Skeletal muscle tissue (tissue), 4 donors: ENCODE measurements around the gene GGCX. TPM values are rescaled to one million over a fixed set of nuclear protein-coding genes. Genes with fewer than 3 reads are reported as not detected.
"Not testable (repeated sequence)": the region's sequence is repeated elsewhere in the genome, so short reads cannot be mapped to it uniquely, and the experiment has no call there.

Experiments
- H3K27ac ChIP-seq: one replicate; pipeline ENCODE4 v1.7.0; 2013; ENCODE audit warnings: mild to moderate bottlenecking, low read depth, low read length, inconsistent platforms
- H3K27me3 ChIP-seq, 3 donors: one replicate each; pipeline ENCODE4 v1.7.0; 2013; ENCODE audit warnings: low read length in 3 of 3; ENCODE audit not compliant: control insufficient read depth in 3 of 3, insufficient read depth in 3 of 3
- H3K36me3 ChIP-seq, 3 donors: one replicate each; pipeline ENCODE4 v1.7.0; 2013; ENCODE audit warnings: low read length in 3 of 3; ENCODE audit not compliant: control insufficient read depth in 3 of 3, insufficient read depth in 3 of 3
- H3K4me1 ChIP-seq, 3 donors: one replicate each; pipeline ENCODE4 v1.7.0; 2013; ENCODE audit warnings: low read length in 3 of 3, mild to moderate bottlenecking in 3 of 3; ENCODE audit not compliant: control insufficient read depth in 3 of 3, insufficient read depth in 3 of 3
- H3K4me3 ChIP-seq, 3 donors: one replicate each; pipeline ENCODE4 v1.7.0; 2013; ENCODE audit warnings: low read length in 3 of 3
- H3K9ac ChIP-seq, 3 donors: one replicate each; pipeline ENCODE4 v1.7.0; 2013; ENCODE audit warnings: low read length in 3 of 3, mild to moderate bottlenecking in 3 of 3, moderate library complexity in 2 of 3, low read depth in 1 of 3
- H3K9me3 ChIP-seq, 3 donors: one replicate each; pipeline ENCODE4 v1.7.0; 2013; ENCODE audit warnings: low read length in 3 of 3; ENCODE audit not compliant: control insufficient read depth in 3 of 3
- total RNA-seq: library from RNA; depleted of rRNA; stranded (reverse); fragments of >200 nt; gene quantifications from one replicate; pipeline ENCODE4 v1.2.3, GENCODE V29; 2014
- donor health status: Osteomylitis.

Gene GGCX
- total RNA-seq, 1 donor from 2014 or later, result 24.5 TPM

- H3K9me3 ChIP-seq, result no peaks in the 10 kb centered on the region
- H3K9ac ChIP-seq, result peak overlapping the region; percentile 97 to 99 (median 97)
- H3K4me3 ChIP-seq, result peak overlapping the region; percentile 83 to 99 (median 86)
- no peaks in the 10 kb centered on the region for H3K27me3 ChIP-seq
- peaks cover 30 to 35% (median 35%) of the 10 kb centered on the region in 3 donors for H3K36me3 ChIP-seq
- H3K4me1 ChIP-seq, result peaks cover 56 to 69% (median 57%) of the 10 kb centered on the region in 3 donors
- H3K27ac ChIP-seq, result peak overlapping the region; percentile 87
Observed at GRCh38 chr2:85594715-85595300, 33.5 kb upstream of the GGCX start.

- no peak overlapping the region for H3K4me3 ChIP-seq
- H3K27me3 ChIP-seq, result no peaks in the 10 kb centered on the region
- H3K9me3 ChIP-seq, result no peaks in the 10 kb centered on the region
- no peak overlapping the region for H3K27ac ChIP-seq
- H3K36me3 ChIP-seq, result peaks cover 18 to 20% (median 20%) of the 10 kb centered on the region in 3 donors
- H3K4me1 ChIP-seq, result peaks cover 68 to 77% (median 74%) of the 10 kb centered on the region in 3 donors
- no peak overlapping the region for H3K9ac ChIP-seq
Observed at GRCh38 chr2:85593023-85593422, 31.7 kb upstream of the GGCX start.

DNA sequence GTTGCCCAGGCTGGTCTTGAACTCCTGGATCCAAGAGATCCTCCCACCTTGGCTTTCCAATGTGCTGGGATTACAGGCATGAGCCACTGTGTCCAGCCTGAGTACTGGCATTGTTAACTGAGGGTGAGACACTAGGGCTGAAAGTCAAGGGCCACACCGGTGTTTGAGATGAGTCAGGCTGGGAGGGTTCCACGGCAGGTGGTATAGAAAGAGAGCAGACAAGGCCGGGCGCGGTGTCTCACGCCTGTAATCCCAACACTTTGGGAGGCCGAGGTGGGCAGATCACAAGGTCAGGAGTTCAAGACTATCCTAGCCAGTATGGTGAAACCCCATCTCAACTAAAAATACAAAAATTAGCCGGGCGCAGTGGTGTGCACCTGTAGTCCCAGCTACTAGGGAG is 31.0 kb upstream of the GGCX start:
- H3K9me3 ChIP-seq, H3K9ac ChIP-seq, H3K4me3 ChIP-seq, H3K27me3 ChIP-seq: not testable (repeated sequence)
- Histone ChIP-seq H3K36me3 (peaks cover 13 to 15% (median 15%) of the 10 kb centered on the region in 3 donors), H3K4me1 (peaks cover 75 to 80% (median 79%) of the 10 kb centered on the region in 3 donors), H3K27ac (peak overlapping the region; percentile 72)

DNA sequence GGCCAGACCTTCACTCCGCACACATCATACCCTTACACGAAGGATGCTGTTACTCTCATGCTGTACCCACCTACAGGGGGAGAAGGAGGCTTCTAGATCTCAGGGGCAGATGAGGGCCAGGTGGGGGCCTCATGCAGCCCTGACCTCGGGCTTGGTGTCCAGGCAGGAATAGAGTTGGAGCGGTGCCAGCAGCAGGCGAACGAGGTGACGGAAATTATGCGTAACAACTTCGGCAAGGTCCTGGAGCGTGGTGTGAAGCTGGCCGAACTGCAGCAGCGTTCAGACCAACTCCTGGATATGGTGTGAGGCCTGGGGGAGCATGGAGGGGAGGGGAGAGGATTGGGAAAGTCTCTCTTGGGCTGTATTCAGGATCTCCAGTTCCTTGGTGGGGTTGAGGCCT is 30.3 kb upstream of the GGCX start:
- Histone ChIP-seq H3K9ac (peak overlapping the region in 2 of 3 donors; percentile 61 to 64), H3K27me3 (no peaks in the 10 kb centered on the region), H3K27ac (peak overlapping the region; percentile 72)

GRCh38 chr2:85590950-85591349 is 29.7 kb upstream of the GGCX start:
- peak overlapping the region; percentile 72 for H3K27ac ChIP-seq
- no peaks in the 10 kb centered on the region for H3K9me3 ChIP-seq
- H3K27me3 ChIP-seq, result no peaks in the 10 kb centered on the region
- peaks cover 68 to 80% (median 73%) of the 10 kb centered on the region in 3 donors for H3K4me1 ChIP-seq
- H3K36me3 ChIP-seq, result peaks cover 4 to 8% (median 6%) of the 10 kb centered on the region in 3 donors
- peak overlapping the region in 2 of 3 donors; percentile 61 to 64 for H3K9ac ChIP-seq
- peak overlapping the region in 1 of 3 donors; percentile 38 for H3K4me3 ChIP-seq

More for the DNA sequence above, 30.3 kb upstream of the GGCX start:
- no peaks in the 10 kb centered on the region for H3K9me3 ChIP-seq
- peaks cover 69 to 79% (median 73%) of the 10 kb centered on the region in 3 donors for H3K4me1 ChIP-seq
- H3K4me3 ChIP-seq, result no peak overlapping the region
- peaks cover 7 to 9% (median 8%) of the 10 kb centered on the region in 3 donors for H3K36me3 ChIP-seq

GRCh38 chr2:85589982-85590791 is 28.9 kb upstream of the GGCX start:
- Histone ChIP-seq H3K4me1 (peaks cover 73 to 87% (median 75%) of the 10 kb centered on the region in 3 donors), H3K9me3 (no peaks in the 10 kb centered on the region), H3K27me3 (no peaks in the 10 kb centered on the region), H3K9ac (peak overlapping the region in 2 of 3 donors; percentile 61 to 64), H3K27ac (peak overlapping the region; percentile 72), H3K4me3 (peak overlapping the region in 1 of 3 donors; percentile 38), H3K36me3 (peaks cover 4 to 8% (median 6%) of the 10 kb centered on the region in 3 donors)

GRCh38 chr2:85589181-85589580 is 27.9 kb upstream of the GGCX start:
- peaks cover 71 to 83% (median 73%) of the 10 kb centered on the region in 3 donors for H3K4me1 ChIP-seq
- peak overlapping the region; percentile 3 to 63 (median 61) for H3K9ac ChIP-seq
- H3K27ac ChIP-seq, result peak overlapping the region; percentile 72
- peak overlapping the region in 2 of 3 donors; percentile 14 to 35 for H3K4me3 ChIP-seq
- H3K27me3 ChIP-seq, result no peaks in the 10 kb centered on the region
- H3K36me3 ChIP-seq, result peaks cover 4 to 8% (median 6%) of the 10 kb centered on the region in 3 donors
- H3K9me3 ChIP-seq, result no peaks in the 10 kb centered on the region

- Histone ChIP-seq H3K4me1 (peaks cover 72 to 86% (median 74%) of the 10 kb centered on the region in 3 donors), H3K9ac (peak overlapping the region in 1 of 3 donors; percentile 61), H3K27ac (peak overlapping the region; percentile 72), H3K9me3 (no peaks in the 10 kb centered on the region), H3K27me3 (no peaks in the 10 kb centered on the region), H3K36me3 (peaks cover 4 to 8% (median 6%) of the 10 kb centered on the region in 3 donors), H3K4me3 (no peak overlapping the region)
Observed at GRCh38 chr2:85588645-85589044, 27.4 kb upstream of the GGCX start.

DNA sequence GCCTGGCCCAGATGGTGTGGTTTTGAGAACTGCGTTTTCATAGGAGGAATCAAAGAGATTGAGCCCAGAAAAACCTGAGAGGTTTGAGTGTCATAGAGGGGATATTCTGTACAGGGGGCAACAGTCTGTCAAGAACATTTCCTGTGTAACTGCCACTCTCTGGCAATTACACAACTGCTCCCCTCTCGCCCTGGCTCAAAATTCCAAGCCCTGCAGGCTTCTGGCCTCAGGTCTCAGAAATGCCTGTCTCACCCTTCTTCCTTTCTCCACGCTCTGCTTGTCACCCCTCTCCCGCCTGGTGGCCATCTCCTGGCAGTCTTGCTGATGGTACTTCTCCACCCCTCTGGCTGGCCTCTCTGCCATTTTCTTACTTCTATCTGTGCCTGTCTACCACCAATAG is 26.9 kb upstream of the GGCX start:
- Histone ChIP-seq H3K27ac (peak overlapping the region; percentile 72), H3K9me3 (no peaks in the 10 kb centered on the region), H3K9ac (peak overlapping the region in 1 of 3 donors; percentile 7), H3K4me3 (no peak overlapping the region), H3K36me3 (peaks cover 4 to 6% (median 4%) of the 10 kb centered on the region in 3 donors), H3K4me1 (peaks cover 72 to 88% (median 77%) of the 10 kb centered on the region in 3 donors), H3K27me3 (no peaks in the 10 kb centered on the region)

DNA sequence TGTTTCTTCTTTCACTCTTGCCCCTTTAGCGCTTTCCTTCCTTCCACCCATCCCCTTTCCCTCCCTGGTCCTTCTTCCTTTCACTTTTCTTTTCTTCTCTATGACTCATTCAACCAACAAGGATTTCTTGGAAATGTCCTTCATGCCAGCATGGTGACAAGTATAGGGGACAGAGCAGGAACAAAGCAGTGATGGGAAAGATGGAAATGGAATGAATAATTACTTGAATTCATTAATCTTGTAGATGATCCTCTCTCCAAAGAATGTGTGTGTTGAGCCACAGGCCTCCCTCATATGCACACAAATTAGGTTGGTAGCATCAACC is 24.4 kb upstream of the GGCX start:
- no peaks in the 10 kb centered on the region for H3K36me3 ChIP-seq
- H3K27ac ChIP-seq, result peak overlapping the region; percentile 90
- no peaks in the 10 kb centered on the region for H3K9me3 ChIP-seq
- peaks cover 58 to 72% (median 62%) of the 10 kb centered on the region in 3 donors for H3K4me1 ChIP-seq
- H3K9ac ChIP-seq, result peak overlapping the region in 2 of 3 donors; percentile 40 to 83
- peak overlapping the region; percentile 81 to 89 (median 87) for H3K4me3 ChIP-seq
- no peaks in the 10 kb centered on the region for H3K27me3 ChIP-seq
